NCI-H460 (cell line): ENCODE data around the gene BLVRB. TPM values are rescaled to one million over a fixed set of nuclear protein-coding genes. Genes with fewer than 3 reads are reported as not detected.
"Not testable (repeated sequence)": the region's sequence is repeated elsewhere in the genome, so short reads cannot be mapped to it uniquely, and the experiment has no call there.

ENCODE experiments used
- DNase-seq: peaks from one replicate; pipeline ENCODE4 v3.0.0-alpha.2; 2016; ENCODE audit warnings: low read depth; ENCODE audit errors: extremely low read depth
- small RNA-seq, 2 experiments: library from RNA; depleted of rRNA; stranded (forward); fragments of <200 nt; gene quantifications; one replicate each; pipeline ENCODE3, GENCODE V24; 2014
- total RNA-seq: library from RNA; depleted of rRNA; stranded (reverse); fragments of >200 nt; shearing (Covaris generic); gene quantifications from 2 replicates; pipeline ENCODE4 v1.2.3, GENCODE V29; 2014; rRNA removed

BLVRB gene
- total RNA-seq, 1 experiment from 2014 or later, result 181 TPM

DNA sequence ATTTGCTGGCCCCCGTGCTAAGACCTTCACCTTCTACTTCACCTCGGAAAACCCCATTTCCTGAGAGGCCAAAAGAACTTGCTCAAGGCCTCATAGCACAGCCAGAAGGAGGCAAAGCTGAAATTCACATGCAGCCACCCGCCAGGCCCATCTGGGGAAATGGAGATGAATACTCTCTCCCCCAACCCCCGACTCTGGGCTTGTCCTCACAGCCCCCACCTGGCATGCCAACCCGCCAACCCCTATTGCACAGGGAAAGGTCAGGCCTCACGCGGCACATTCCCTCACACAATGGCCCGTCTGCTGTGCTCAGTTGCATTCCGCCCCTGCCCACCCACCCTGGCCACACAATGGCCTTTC is 55.5 kb downstream of the BLVRB start:
- DNase-seq, result no peak

DNA sequence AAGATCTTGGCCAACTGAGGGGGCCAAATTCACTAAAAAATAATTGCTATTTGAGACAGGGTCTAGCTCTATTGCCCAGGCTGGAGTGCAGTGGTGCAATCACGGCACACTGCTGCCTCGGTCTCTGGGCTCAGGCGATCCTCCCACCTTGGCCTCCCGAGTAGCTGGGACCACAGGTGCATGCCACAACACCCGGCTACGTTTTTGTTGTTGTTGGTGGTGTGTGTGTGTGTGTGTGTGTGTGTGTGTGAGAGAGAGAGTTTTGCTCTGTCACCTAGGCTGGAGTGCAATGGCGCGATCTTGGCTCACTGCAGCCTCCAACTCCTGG is 57.0 kb downstream of the BLVRB start:
- not testable (repeated sequence) for DNase-seq

DNA sequence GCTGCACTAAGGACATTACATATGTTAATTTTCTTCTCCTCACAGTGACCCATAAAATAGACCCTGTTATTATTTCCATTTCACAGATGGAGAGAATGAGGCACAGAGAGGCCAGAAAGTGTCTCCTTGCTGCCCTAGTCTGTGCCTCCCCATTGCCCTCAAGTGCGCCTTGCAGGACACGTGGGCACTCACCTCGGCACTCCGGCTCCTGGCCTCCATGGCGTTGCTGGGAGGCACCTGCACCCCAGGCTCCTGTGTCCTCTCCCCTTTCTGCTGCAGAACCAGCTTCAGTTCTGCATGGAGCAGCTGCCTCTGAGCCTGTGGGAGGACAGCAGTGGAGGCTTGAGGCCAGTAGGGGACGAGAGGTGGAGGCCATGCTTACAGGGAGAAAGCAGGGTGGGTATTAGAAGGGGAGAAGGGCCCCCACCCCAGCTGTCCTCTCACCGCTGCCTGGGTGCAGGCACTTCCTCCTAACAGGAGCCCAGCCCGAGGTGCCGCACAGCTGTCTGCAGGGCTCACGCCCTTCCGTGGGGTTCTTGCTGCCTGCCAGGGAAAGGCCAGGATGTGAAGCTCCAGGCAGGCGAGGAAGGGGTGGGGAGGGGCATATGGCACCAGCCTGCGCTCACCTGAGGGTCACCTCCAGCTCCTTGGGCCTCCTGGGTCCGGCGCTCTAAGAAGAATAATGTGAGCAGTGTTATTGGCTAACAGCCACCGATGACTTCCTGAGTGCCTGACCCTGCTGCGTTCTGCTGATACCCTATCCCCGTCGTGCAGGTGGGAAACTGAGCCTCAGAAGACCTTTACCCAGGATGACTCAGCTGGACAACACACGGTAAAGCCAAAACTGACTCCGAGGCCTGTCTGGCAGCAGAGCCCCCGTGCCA is 57.6 kb downstream of the BLVRB start:
- no peak for DNase-seq

DNA sequence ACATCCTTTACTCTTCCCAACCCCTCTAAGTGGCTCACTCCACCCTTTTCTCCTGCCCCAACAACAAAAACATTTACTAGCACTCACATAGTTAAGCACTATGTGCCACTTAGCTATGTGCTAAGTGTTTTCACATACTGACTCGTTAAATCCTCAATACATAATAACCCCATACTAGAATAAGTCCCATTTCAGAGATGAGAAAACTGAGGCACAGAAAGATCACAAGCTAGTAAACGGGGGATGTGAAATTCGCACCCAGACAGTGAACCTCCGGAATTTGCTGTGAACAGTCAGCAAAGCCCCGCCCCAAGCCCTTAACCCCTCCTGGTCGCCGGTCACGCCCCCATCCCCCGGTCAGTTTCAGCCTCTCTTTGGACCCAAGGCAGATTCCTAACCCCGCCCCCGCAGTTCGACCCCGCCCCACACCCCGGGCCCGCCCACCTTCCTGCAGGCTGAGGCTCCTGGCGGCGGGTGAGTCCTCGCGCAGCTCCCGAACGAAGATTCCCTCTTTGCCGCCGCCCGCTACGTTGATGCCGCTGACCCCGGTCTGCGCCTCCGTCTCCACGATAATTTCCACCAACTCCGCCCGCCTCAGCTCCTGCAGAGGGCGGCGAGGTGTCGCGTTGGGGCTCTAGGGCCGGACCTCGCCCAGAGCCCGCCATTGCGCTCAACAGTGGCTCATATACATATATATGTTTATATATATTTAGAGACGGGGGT is 62.1 kb downstream of the BLVRB start:
- DNase-seq, result peak; percentile 73

DNA sequence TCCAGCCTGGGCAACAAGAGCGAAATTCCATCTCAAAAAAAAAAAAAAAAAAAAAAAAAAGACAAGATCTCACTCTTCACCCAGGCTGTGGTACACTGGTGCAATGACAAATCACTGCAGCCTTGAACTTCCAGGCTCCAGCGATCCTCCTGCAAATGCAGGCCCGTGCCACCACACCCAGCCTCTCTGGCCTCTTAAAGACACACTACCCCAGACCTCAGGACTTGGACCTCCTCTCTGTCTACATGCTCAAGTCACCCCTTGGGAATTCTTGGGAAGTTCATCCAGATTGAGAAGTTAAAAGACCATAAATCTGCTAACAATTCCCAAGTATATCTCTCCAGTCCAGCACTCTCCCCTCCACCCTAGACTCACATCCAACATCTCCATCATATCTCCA is 65.0 kb downstream of the BLVRB start:
- DNase-seq, result no peak

DNA sequence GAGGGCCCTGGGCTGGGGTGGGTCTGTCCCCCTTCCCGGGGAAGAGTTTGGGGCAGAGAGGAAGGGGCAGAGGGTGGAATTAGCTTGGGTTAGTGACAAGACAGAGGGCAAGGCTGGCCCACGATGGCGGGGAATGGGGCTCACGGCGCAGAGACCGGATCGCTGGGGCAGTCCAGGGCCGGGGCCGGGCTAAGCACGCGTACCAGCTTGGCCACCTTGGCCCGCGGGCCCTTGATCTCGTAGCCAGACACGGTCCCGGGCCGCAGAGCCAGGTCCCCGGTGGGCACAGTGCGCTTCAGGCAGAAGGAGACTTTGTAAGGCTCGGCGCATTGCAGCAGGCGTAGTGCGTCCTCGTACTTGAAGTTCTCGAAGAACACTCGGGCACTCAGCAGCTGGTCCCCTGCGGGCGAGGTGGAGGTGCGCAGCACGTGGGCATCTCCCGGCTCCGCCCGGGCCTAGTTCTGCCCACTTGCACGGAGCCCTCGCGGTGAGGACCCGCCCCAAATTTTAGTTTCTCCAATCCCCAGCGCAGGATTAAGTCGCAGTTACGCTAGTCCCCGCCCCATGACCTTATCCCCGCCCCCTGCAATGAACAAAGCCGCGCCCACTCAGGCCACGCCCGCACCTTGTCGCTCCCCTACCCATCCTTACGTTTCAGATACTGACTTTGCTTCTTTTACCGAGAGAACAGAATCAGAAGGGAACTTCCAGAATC is 67.0 kb downstream of the BLVRB start:
- DNase-seq, result no peak

Small RNA genes lying within 50 kb of the gene (small RNA-seq; reads per million reads assigned to genes)
- 0 reads per million in 2 experiments for gene RF00017

Other genes with a start within 250 kb of the BLVRB start
- not detected in 2 replicates for gene TTC9B, start 247.4 kb downstream of the BLVRB start, total RNA-seq
- 0.25 TPM in 1 of 2 replicates, not detected in the other for gene CCNP, start 239.1 kb downstream of the BLVRB start, total RNA-seq
- 39.1 and 39.3 TPM in 2 replicates for gene AKT2, start 180.4 kb downstream of the BLVRB start, total RNA-seq
- gene C19orf47, start 117.3 kb downstream of the BLVRB start, total RNA-seq, result 2.9 and 4.9 TPM in 2 replicates
- gene PLD3, start 117.0 kb downstream of the BLVRB start, total RNA-seq, result 110 and 113 TPM in 2 replicates
- not detected in 2 replicates for gene HIPK4, start 75.6 kb downstream of the BLVRB start, total RNA-seq
- gene PRX, start 52.4 kb downstream of the BLVRB start, total RNA-seq, result 2.3 and 2.6 TPM in 2 replicates
- gene SERTAD1, start 39.8 kb downstream of the BLVRB start, total RNA-seq, result 6.3 TPM in 2 replicates
- 12.3 and 17.3 TPM in 2 replicates for gene SERTAD3, start 21.4 kb downstream of the BLVRB start, total RNA-seq
- 0.82 and 2.8 TPM in 2 replicates for gene SPTBN4, start 1.3 kb upstream of the BLVRB start, total RNA-seq
- 23.0 and 25.7 TPM in 2 replicates for gene SHKBP1, start 111.1 kb upstream of the BLVRB start, total RNA-seq
- gene LTBP4, start 135.6 kb upstream of the BLVRB start, total RNA-seq, result 24.2 and 29.9 TPM in 2 replicates
- gene NUMBL, start 224.9 kb upstream of the BLVRB start, total RNA-seq, result 9.8 and 10.8 TPM in 2 replicates